ENCODE measurements around the gene C14orf93.

Gene C14orf93, protein sequence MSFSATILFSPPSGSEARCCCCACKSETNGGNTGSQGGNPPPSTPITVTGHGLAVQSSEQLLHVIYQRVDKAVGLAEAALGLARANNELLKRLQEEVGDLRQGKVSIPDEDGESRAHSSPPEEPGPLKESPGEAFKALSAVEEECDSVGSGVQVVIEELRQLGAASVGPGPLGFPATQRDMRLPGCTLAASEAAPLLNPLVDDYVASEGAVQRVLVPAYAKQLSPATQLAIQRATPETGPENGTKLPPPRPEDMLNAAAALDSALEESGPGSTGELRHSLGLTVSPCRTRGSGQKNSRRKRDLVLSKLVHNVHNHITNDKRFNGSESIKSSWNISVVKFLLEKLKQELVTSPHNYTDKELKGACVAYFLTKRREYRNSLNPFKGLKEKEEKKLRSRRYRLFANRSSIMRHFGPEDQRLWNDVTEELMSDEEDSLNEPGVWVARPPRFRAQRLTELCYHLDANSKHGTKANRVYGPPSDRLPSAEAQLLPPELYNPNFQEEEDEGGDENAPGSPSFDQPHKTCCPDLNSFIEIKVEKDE

GRCh38 chr14:23009939-23010726 lies at the start of gene C14orf93:
C14orf93 (minus strand) TSS chr14:23010143; CDS start chr14:22999023, 11,120 bp downstream.
- DNase-seq (ENCODE audit: low spot score): peak; percentile 71

GRCh38 chr14:23058654-23059504 lies 48.9 kb upstream of the C14orf93 start:
- DNase-seq (ENCODE audit: low spot score): no peak

DNA sequence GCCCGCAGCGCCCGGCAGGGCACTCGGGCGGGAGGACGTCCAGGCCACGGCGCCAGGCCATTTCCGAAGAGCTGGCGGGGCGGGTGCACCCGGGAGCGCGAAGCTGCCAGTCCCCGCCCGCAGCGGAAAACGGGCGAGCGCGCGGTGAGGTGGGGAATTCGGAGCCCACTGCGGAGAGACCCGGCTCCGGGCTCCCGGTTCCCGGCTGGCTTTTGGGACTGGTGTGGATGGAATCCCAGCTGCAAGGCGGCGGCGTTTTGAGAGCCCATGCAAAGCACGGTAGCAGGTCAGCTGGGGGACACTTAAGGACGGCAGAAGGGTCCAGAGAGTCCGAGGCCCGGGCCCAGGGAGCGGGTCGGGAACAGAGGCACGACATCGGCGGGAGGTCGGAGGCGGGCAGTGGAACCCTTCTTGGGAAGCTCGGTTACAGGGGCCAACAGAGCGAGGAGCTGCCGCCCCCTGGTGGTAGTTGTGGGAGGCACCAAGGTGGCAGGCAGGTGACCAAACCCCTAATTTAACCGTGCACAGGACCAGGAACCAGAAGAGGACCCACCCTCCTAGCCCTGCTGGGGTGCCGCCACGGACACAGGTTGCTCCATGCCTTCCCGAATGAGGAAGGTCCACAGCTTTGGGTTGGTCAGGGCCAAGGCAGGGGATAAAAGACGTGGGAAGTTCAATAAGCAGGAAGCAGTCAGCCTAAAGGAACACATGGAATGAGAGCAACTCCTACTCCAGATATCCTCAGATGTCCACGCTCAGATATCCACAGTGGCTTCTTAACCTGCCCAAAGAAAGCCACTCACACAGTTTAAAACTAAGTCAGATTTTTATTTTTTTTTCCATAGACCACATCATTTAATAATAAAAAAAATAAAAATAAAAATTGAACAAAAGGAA lies 48.1 kb upstream of the C14orf93 start:
- peak; percentile 83 for DNase-seq (ENCODE audit: low spot score)

- DNase-seq (ENCODE audit: low spot score): peak; percentile 43
These were observed 47.2 kb upstream of the C14orf93 start, which contains the start of gene CDH24 for GRCh38 chr14:23056956-23057756. CDH24 (minus strand) TSS chr14:23057520; CDS start chr14:23055733, 1,787 bp downstream.

- DNase-seq (ENCODE audit: low spot score): peak; percentile 63
These were observed 46.4 kb upstream of the C14orf93 start for GRCh38 chr14:23056145-23056955.

DNA sequence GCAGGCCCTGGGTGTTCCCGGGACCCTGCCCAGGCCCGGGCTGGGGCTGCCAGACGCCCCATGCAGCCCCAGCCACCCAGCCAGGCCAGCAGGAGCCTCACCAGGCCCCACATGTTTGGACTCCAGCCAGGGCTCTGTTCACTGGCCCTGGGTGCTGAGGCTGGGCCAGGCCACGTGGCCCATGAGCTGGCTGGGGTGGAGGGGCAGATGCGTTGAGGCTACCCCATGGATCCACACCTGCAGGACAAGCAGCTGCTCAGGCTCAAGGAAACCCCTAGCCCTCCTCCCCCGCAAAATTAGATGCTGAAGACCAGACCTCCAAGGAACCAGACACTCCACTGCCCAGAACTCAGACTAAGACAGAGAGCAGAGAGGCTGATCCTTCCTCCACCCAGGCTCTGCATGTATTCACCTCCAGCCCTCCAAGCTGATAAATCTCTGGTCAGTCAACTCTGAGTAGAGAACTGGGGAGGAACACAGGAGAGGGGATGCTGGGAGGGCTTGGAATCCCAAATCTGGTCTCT lies 45.7 kb upstream of the C14orf93 start:
- no peak for DNase-seq (ENCODE audit: low spot score)

- DNase-seq (ENCODE audit: low spot score): no peak
These were observed 45.2 kb upstream of the C14orf93 start for GRCh38 chr14:23055147-23055550.

- no peak for DNase-seq (ENCODE audit: low spot score)
These were observed 44.3 kb upstream of the C14orf93 start for GRCh38 chr14:23054000-23054811.

GRCh38 chr14:23053426-23053825 lies 43.5 kb upstream of the C14orf93 start:
- DNase-seq (ENCODE audit: low spot score): no peak

DNA sequence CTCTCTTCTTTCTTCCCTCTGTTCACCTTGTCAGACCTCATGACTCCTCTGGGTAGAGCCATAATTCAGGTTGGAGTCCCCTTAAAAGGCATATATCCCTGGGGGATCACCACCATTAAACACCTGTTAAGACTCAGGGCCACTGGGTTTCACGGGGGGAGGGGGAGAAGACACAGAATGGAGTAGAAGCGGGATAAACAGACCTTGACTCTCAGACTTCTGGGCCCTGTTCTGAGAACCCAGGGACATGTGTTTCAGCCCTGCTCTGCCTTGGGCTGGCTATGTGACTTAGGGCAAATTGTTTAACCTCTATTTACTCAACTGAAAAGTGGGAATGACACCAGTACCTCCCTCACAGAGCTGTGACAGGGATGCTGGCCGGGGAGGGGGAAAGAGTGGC lies 42.7 kb upstream of the C14orf93 start:
- DNase-seq (ENCODE audit: low spot score): no peak

- DNase-seq (ENCODE audit: low spot score): no peak
These were observed 42.3 kb upstream of the C14orf93 start for GRCh38 chr14:23052182-23052623.

GRCh38 chr14:23051141-23052057 lies 41.5 kb upstream of the C14orf93 start:
- DNase-seq (ENCODE audit: low spot score): no peak

DNA sequence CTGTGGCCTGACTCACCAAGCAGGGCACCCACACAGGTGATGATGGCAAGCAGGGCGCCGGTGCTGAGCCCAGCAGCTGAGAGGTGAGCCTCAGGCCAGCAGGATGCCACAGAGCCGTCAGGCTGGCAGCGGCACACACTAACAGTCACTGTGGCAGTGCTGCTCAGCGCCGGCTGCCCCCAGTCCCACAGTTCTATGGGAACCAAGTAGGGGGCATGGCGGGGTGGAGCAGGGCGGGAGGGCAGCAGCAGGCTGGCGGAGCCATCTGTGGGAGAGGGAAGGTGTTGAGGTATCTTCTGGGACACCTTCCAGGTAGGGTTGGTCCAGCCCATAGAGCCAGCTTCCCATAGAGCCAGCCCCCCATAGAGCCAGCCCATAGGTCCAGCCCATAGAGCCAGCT lies 39.1 kb upstream of the C14orf93 start:
- DNase-seq (ENCODE audit: low spot score): no peak

DNA sequence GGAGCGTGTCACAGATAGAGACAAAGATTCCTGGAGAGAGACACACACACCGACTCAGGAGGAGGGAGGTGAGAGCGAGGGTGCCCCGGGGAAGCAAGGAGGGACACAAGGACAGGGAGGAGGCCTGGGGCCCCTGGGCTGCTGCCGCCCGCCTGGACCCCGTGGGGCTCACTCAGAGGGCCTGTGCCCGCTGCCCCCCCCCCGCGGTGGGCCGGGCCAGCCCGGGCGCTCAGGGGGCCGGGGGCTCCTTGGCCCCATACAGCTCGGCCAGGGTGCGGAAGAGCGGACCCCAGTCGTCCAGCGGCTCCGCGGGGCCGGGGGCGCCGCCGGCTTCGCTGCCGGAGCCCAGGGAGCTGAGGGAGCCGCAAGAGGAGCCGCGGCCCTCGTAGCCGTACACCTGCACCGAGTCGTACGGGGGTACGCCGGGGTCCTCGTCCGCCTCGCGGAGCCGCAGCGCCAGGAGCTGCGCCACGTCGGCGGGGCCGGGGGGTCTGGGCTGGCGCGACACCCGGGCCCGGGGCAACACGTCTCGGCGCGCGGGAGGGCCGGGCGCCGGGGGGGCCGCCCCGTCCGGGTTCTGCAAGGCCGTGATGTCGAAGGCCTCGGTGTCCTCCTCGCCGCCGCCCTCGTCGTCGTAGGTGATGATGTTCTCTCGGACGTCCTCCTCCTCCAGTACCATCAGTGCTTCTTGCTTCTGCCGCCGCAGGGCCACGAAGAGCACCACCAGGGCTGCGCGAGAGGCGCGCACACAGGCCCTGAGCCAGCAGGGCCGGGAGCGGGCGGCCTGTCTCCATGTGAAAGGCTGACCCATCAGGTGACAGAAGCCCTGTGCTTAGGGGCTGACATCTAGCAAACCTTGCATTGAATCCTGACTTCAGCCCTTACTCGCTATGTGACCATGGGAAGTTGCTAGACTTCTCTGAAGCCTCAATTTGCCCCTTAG lies 38.1 kb upstream of the C14orf93 start:
- no peak for DNase-seq (ENCODE audit: low spot score)

DNA sequence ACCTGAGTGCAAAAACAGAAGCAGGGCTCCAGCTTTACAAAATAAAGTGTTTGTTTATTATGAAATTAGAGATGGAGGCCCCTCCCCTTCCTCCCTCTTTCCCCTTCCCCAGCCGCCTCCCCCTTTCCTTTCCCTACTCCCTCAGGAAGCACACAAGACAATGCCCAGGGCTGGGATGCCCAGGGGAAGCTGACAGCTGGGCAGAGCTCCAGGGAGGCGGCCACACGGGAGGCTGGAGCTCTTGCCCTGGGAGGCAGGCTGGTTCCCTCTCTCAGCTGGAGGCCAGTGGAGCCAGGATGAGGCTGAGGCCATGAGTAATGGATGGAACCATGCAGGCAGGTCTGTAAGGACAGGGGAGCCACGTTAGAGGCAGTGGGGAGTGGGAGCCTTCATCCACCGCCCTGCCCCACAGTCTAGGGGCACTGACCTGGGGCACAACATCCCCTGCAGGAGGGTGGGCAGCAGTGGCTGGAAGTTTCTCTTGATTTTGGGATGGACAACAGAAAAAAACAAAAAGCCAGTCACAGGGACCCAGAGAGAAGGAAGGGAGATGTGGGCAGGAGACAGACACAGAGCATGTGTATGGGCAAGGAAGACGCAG lies 37.2 kb upstream of the C14orf93 start:
- DNase-seq (ENCODE audit: low spot score): no peak
